ENCODE measurements around the gene LRRC32. TPM values are rescaled to one million over a fixed set of nuclear protein-coding genes. Genes with fewer than 3 reads are reported as not detected.

The LRRC32 gene
- total and polyA plus RNA-seq, 10 of the 15 experiments (the other 5 are each of a cell fraction or from before 2014, with no cell fraction given) = 0.56 to 20.8 (median 7.4) TPM

DNA sequence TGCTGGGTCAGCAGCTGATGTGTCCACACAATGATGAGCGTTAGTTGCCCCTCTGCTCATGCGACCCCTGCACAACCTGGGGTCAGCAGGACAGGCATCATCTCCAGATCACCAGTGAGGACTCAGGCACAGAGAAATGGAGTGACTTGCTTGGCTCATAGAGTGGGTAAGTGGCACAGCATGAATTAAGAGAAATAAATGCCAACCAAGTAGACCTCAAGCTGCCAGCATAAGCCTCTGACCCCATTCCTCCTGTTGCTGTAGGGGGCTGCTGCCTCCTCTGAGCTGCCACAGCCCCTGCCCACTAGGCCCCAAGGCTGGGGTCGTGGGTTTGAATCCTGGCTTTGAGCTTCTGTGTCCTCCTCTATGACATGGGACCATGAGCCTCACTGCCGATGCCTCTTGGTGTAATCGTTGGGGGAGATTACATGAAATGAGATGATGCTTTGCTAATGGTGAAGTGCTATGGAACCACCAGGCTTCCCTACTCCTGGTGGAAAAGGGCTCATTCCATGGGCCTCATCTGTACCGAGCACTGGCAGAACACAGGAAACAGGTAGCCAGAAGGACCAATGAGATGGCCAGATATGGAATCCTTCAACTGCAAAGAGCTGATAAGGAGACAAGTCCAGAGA is 33.6 kb downstream of the LRRC32 start:
- ChIA-PET SMC1A (ENCODE audit: uncharacterized antibody, unreplicated experiment) (interaction anchor here (0.8 to 2.7 kb wide), 6 partner anchors 9 to 38 kb away, joined by 3 to 11 read pairs (median 4); no protein-coding TSS in a partner anchor), RAD21 (ENCODE audit: unreplicated experiment) (interaction anchor here (0.8 to 1.8 kb wide), 3 partner anchors 27 to 38 kb away, joined by 3 to 7 read pairs (median 3); no protein-coding TSS in a partner anchor), CTCF (interaction anchor here (1.6 to 2.0 kb wide), 2 partner anchors 10 to 38 kb away, joined by 4 to 8 read pairs; no protein-coding TSS in a partner anchor), POLR2A (interaction anchor here (0.8 to 2.9 kb wide), 5 partner anchors 9 to 36 kb away, joined by 3 to 12 read pairs (median 4); no protein-coding TSS in a partner anchor)
- in situ Hi-C loops (cut with MboI) = no loop called here
- H3K4me2 ChIP-seq (ENCODE audit: control insufficient read depth, insufficient read depth) = peak overlapping the region; percentile 61; the same call in 1 of the 2 replicates
- intact Hi-C loops (cut with micrococcal nuclease; ENCODE audit: unreplicated experiment) = no loop called here
- 63% methylated on average over 6 of the region's 6 CpGs for WGBS (ENCODE audit: insufficient coverage, insufficient replicate concordance, low lambda C conversion rate, missing lambda C conversion rate)
- H3K27me3 ChIP-seq (replicated peaks in 1 of 2; ENCODE audit: control insufficient read depth in 2 of 2, insufficient read depth in 2 of 2, low read length in 1 of 2) = no peaks in the 10 kb centered on the region; a peak in 1 of 4 replicates
- H3K4me3 ChIP-seq = no peak overlapping the region
- H4K20me1 ChIP-seq (ENCODE audit: control insufficient read depth, insufficient read depth) = no peaks in the 10 kb centered on the region
- no peak for FAIRE-seq
- TF ChIP-seq ZNF207 (IDR thresholded peaks at IDR 0.05; ENCODE audit: borderline replicate concordance) (no peak), LARP7 (IDR thresholded peaks at IDR 0.05) (no peak), SMC3 (IDR thresholded peaks at IDR 0.05; ENCODE audit: borderline replicate concordance, low read length) (no peak), MEF2B (IDR thresholded peaks at IDR 0.05; ENCODE audit: partially characterized antibody, poor library complexity, severe bottlenecking) (no peak), PAX5 (IDR thresholded peaks at IDR 0.05; ENCODE audit: borderline replicate concordance, low read depth, low read length) (no peak), IKZF2 (IDR thresholded peaks at IDR 0.05) (no peak)
- TF ChIP-seq, protein P1, sequence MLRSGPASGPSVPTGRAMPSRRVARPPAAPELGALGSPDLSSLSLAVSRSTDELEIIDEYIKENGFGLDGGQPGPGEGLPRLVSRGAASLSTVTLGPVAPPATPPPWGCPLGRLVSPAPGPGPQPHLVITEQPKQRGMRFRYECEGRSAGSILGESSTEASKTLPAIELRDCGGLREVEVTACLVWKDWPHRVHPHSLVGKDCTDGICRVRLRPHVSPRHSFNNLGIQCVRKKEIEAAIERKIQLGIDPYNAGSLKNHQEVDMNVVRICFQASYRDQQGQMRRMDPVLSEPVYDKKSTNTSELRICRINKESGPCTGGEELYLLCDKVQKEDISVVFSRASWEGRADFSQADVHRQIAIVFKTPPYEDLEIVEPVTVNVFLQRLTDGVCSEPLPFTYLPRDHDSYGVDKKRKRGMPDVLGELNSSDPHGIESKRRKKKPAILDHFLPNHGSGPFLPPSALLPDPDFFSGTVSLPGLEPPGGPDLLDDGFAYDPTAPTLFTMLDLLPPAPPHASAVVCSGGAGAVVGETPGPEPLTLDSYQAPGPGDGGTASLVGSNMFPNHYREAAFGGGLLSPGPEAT (IDR thresholded peaks at IDR 0.05; ENCODE audit: low read depth) = no peak
- TF ChIP-seq, protein P2, sequence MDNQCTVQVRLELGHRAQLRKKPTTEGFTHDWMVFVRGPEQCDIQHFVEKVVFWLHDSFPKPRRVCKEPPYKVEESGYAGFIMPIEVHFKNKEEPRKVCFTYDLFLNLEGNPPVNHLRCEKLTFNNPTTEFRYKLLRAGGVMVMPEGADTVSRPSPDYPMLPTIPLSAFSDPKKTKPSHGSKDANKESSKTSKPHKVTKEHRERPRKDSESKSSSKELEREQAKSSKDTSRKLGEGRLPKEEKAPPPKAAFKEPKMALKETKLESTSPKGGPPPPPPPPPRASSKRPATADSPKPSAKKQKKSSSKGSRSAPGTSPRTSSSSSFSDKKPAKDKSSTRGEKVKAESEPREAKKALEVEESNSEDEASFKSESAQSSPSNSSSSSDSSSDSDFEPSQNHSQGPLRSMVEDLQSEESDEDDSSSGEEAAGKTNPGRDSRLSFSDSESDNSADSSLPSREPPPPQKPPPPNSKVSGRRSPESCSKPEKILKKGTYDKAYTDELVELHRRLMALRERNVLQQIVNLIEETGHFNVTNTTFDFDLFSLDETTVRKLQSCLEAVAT (IDR thresholded peaks at IDR 0.05) = no peak
- TF ChIP-seq, protein P3, sequence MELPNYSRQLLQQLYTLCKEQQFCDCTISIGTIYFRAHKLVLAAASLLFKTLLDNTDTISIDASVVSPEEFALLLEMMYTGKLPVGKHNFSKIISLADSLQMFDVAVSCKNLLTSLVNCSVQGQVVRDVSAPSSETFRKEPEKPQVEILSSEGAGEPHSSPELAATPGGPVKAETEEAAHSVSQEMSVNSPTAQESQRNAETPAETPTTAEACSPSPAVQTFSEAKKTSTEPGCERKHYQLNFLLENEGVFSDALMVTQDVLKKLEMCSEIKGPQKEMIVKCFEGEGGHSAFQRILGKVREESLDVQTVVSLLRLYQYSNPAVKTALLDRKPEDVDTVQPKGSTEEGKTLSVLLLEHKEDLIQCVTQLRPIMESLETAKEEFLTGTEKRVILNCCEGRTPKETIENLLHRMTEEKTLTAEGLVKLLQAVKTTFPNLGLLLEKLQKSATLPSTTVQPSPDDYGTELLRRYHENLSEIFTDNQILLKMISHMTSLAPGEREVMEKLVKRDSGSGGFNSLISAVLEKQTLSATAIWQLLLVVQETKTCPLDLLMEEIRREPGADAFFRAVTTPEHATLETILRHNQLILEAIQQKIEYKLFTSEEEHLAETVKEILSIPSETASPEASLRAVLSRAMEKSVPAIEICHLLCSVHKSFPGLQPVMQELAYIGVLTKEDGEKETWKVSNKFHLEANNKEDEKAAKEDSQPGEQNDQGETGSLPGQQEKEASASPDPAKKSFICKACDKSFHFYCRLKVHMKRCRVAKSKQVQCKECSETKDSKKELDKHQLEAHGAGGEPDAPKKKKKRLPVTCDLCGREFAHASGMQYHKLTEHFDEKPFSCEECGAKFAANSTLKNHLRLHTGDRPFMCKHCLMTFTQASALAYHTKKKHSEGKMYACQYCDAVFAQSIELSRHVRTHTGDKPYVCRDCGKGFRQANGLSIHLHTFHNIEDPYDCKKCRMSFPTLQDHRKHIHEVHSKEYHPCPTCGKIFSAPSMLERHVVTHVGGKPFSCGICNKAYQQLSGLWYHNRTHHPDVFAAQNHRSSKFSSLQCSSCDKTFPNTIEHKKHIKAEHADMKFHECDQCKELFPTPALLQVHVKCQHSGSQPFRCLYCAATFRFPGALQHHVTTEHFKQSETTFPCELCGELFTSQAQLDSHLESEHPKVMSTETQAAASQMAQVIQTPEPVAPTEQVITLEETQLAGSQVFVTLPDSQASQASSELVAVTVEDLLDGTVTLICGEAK (IDR thresholded peaks at IDR 0.05; ENCODE audit: borderline replicate concordance) = no peak
- no peaks in the 10 kb centered on the region for H3K79me2 ChIP-seq (ENCODE audit: control insufficient read depth, insufficient read depth, low read length)
- H3K9ac ChIP-seq (ENCODE audit: control insufficient read depth, insufficient read depth, low read length) = no peak overlapping the region
- H3K27ac ChIP-seq (ENCODE audit: control insufficient read depth, insufficient read depth) = peak overlapping the region; percentile 38; the same call in 1 of the 2 replicates
- peaks cover 2% of the 10 kb centered on the region; the same call in 2 of the 3 replicates for H3K9me3 ChIP-seq (replicated peaks; ENCODE audit: control insufficient read depth, insufficient read depth, low read length)
- H2AFZ ChIP-seq (ENCODE audit: control insufficient read depth, low read depth, low read length) = peak overlapping the region; percentile 53
- H3K36me3 ChIP-seq (ENCODE audit: control insufficient read depth in 2 of 2, insufficient read depth in 2 of 2, low read length in 1 of 2) = no peaks in the 10 kb centered on the region
- DNase-seq (ENCODE audit: low read depth, low spot score) = no peak
- peaks cover 22% of the 10 kb centered on the region for H3K4me1 ChIP-seq (ENCODE audit: control insufficient read depth, insufficient read depth, low read length)
- no TSS peak for BruUV-seq (replicated peaks)
- ATAC-seq = no peak
